Measurements from ENCODE around the gene NDUFA3.

NDUFA3 gene

GRCh38 chr19:54129617-54129996, 27.0 kb downstream of the NDUFA3 start:
- DNase-seq (ENCODE audit: low spot score), result no peak
- Histone ChIP-seq H2AK5ac (ENCODE audit: low read depth, low read length) (no peak overlapping the region), H2BK12ac (ENCODE audit: low read length) (peak overlapping the region; percentile 22), H3K14ac (ENCODE audit: low read length) (no peak overlapping the region), H3K9me3 (replicated peaks in 1 of 2; ENCODE audit: control insufficient read depth in 2 of 2, insufficient read depth in 1 of 2, low read depth in 1 of 2, low read length in 2 of 2) (peaks cover 3% of the 10 kb centered on the region in 2 donors), H3K27ac (replicated peaks; ENCODE audit: low read length) (no peak overlapping the region), H3K9ac (ENCODE audit: low read depth, low read length, poor library complexity) (no peak overlapping the region), H4K8ac (ENCODE audit: low read depth, low read length) (no peak overlapping the region), H3K4me3 (ENCODE audit: low read length in 2 of 2) (no peak overlapping the region), H3K36me3 (replicated peaks in 1 of 2; ENCODE audit: control insufficient read depth in 2 of 2, insufficient read depth in 2 of 2, low read length in 2 of 2) (peaks cover 37 to 67% of the 10 kb centered on the region in 2 donors), H3K4me2 (ENCODE audit: insufficient read depth, low read length, poor library complexity, severe bottlenecking) (no peak overlapping the region), H3K4me1 (ENCODE audit: control insufficient read depth in 2 of 2, insufficient read depth in 1 of 2, low read depth in 1 of 2, low read length in 2 of 2) (no peaks in the 10 kb centered on the region), H3K27me3 (ENCODE audit: control insufficient read depth in 3 of 3, insufficient read depth in 3 of 3, low read depth in 1 of 3, low read length in 3 of 3) (no peaks in the 10 kb centered on the region), H2BK120ac (ENCODE audit: low read depth, low read length) (no peak overlapping the region), H2AFZ (ENCODE audit: low read length) (no peak overlapping the region), H2BK15ac (ENCODE audit: low read length) (no peak overlapping the region), H3K18ac (ENCODE audit: low read length) (no peak overlapping the region), H4K91ac (ENCODE audit: low read depth, low read length, poor library complexity) (no peak overlapping the region), H3K23ac (ENCODE audit: low read depth, low read length, poor library complexity) (no peak overlapping the region), H2BK5ac (ENCODE audit: low read length) (no peak overlapping the region), H3K79me1 (ENCODE audit: low read depth, low read length) (no peaks in the 10 kb centered on the region), H3K4ac (ENCODE audit: low read length) (no peak overlapping the region)
- no CpG with 5 or more reads among the region's 20 CpGs for WGBS, 2 donors (ENCODE audit: extremely low coverage in 2 of 2, insufficient read length in 2 of 2, insufficient replicate concordance in 1 of 2)

DNA sequence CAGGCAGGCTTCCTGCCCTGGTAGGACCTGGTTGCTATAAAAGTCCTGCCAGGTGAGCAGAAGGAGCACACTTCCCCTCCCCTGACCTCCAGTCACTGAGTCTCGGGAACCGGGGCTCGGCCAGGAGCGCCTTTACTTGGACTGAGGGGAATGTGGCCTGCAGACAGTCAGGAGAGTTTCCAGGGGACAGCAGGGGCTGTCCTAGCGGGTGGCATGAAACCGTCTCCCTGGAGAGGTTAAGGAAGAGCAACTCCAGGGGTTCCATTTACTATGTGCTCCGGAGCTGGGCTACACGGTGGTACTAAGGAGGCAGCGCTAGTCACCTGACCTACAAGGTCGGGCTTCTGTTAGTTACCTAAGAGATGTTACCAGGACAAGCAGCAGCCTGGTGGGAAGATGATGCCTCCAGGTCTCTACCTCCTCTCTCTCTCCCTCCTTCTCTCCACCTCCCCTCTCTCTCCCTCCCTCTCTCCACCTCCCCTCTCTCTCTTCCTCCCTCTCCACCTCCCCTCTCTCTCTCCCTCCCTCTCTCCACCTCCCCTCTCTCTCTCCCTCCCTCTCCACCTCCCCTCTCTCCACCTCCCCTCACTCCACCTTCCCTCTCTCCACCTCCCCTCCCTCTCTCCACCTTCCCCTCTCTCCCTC, 30.8 kb downstream of the NDUFA3 start:
- peak; percentile 83 for DNase-seq (ENCODE audit: low spot score)
- peaks cover 5% of the 10 kb centered on the region for H3K79me1 ChIP-seq (ENCODE audit: low read depth, low read length)
- H3K27ac ChIP-seq (replicated peaks; ENCODE audit: low read length), result no peak overlapping the region
- H3K4me3 ChIP-seq (ENCODE audit: low read length in 2 of 2), result no peak overlapping the region
- H4K91ac ChIP-seq (ENCODE audit: low read depth, low read length, poor library complexity), result peak overlapping the region; percentile 1
- peaks cover 6 to 7% of the 10 kb centered on the region in 2 donors for H3K4me1 ChIP-seq (ENCODE audit: control insufficient read depth in 2 of 2, insufficient read depth in 1 of 2, low read depth in 1 of 2, low read length in 2 of 2)
- no peak overlapping the region for H2BK5ac ChIP-seq (ENCODE audit: low read length)
- H3K36me3 ChIP-seq (replicated peaks in 1 of 2; ENCODE audit: control insufficient read depth in 2 of 2, insufficient read depth in 2 of 2, low read length in 2 of 2), result peaks cover 21 to 35% of the 10 kb centered on the region in 2 donors
- H3K4ac ChIP-seq (ENCODE audit: low read length), result no peak overlapping the region
- peaks cover 3% of the 10 kb centered on the region in 2 donors for H3K9me3 ChIP-seq (replicated peaks in 1 of 2; ENCODE audit: control insufficient read depth in 2 of 2, insufficient read depth in 1 of 2, low read depth in 1 of 2, low read length in 2 of 2)
- no peak overlapping the region for H2AFZ ChIP-seq (ENCODE audit: low read length)
- no CpG with 5 or more reads among the region's 10 CpGs for WGBS, 2 donors (ENCODE audit: extremely low coverage in 2 of 2, insufficient read length in 2 of 2, insufficient replicate concordance in 1 of 2)
- peak overlapping the region; percentile 5 for H3K23ac ChIP-seq (ENCODE audit: low read depth, low read length, poor library complexity)
- peak overlapping the region; percentile 4 for H2BK12ac ChIP-seq (ENCODE audit: low read length)
- no peak overlapping the region for H2AK5ac ChIP-seq (ENCODE audit: low read depth, low read length)
- H3K9ac ChIP-seq (ENCODE audit: low read depth, low read length, poor library complexity), result peak overlapping the region; percentile 66
- peak overlapping the region; percentile 8 for H4K8ac ChIP-seq (ENCODE audit: low read depth, low read length)
- no peak overlapping the region for H2BK15ac ChIP-seq (ENCODE audit: low read length)
- no peaks in the 10 kb centered on the region for H3K27me3 ChIP-seq (ENCODE audit: control insufficient read depth in 3 of 3, insufficient read depth in 3 of 3, low read depth in 1 of 3, low read length in 3 of 3)
- H2BK120ac ChIP-seq (ENCODE audit: low read depth, low read length), result peak overlapping the region; percentile 1
- peak overlapping the region; percentile 3 for H3K14ac ChIP-seq (ENCODE audit: low read length)
- H3K4me2 ChIP-seq (ENCODE audit: insufficient read depth, low read length, poor library complexity, severe bottlenecking), result no peak overlapping the region
- H3K18ac ChIP-seq (ENCODE audit: low read length), result peak overlapping the region; percentile 13

- Histone ChIP-seq H2BK5ac (ENCODE audit: low read length) (no peak overlapping the region), H2BK120ac (ENCODE audit: low read depth, low read length) (no peak overlapping the region), H4K8ac (ENCODE audit: low read depth, low read length) (peak overlapping the region; percentile 8), H3K18ac (ENCODE audit: low read length) (no peak overlapping the region), H3K9me3 (replicated peaks in 1 of 2; ENCODE audit: control insufficient read depth in 2 of 2, insufficient read depth in 1 of 2, low read depth in 1 of 2, low read length in 2 of 2) (peaks cover 3% of the 10 kb centered on the region in 2 donors), H2AFZ (ENCODE audit: low read length) (no peak overlapping the region), H3K36me3 (replicated peaks in 1 of 2; ENCODE audit: control insufficient read depth in 2 of 2, insufficient read depth in 2 of 2, low read length in 2 of 2) (peaks cover 18 to 32% of the 10 kb centered on the region in 2 donors), H3K27ac (replicated peaks; ENCODE audit: low read length) (no peak overlapping the region), H3K23ac (ENCODE audit: low read depth, low read length, poor library complexity) (no peak overlapping the region), H4K91ac (ENCODE audit: low read depth, low read length, poor library complexity) (no peak overlapping the region), H3K4me2 (ENCODE audit: insufficient read depth, low read length, poor library complexity, severe bottlenecking) (no peak overlapping the region), H2BK15ac (ENCODE audit: low read length) (no peak overlapping the region), H2AK5ac (ENCODE audit: low read depth, low read length) (no peak overlapping the region), H3K4ac (ENCODE audit: low read length) (no peak overlapping the region), H3K27me3 (ENCODE audit: control insufficient read depth in 3 of 3, insufficient read depth in 3 of 3, low read depth in 1 of 3, low read length in 3 of 3) (no peaks in the 10 kb centered on the region), H3K14ac (ENCODE audit: low read length) (no peak overlapping the region), H3K4me1 (ENCODE audit: control insufficient read depth in 2 of 2, insufficient read depth in 1 of 2, low read depth in 1 of 2, low read length in 2 of 2) (peaks cover 11 to 13% of the 10 kb centered on the region in 2 donors), H3K79me1 (ENCODE audit: low read depth, low read length) (peaks cover 11% of the 10 kb centered on the region), H3K4me3 (ENCODE audit: low read length in 2 of 2) (no peak overlapping the region), H3K9ac (ENCODE audit: low read depth, low read length, poor library complexity) (peak overlapping the region; percentile 66), H2BK12ac (ENCODE audit: low read length) (no peak overlapping the region)
- WGBS, 2 donors (ENCODE audit: extremely low coverage in 2 of 2, insufficient read length in 2 of 2, insufficient replicate concordance in 1 of 2), result no CpG with 5 or more reads among the region's 2 CpGs
- no peak for DNase-seq (ENCODE audit: low spot score)
Observed at GRCh38 chr19:54133957-54134590, 31.4 kb downstream of the NDUFA3 start.

- Histone ChIP-seq H3K4ac (ENCODE audit: low read length) (no peak overlapping the region), H4K8ac (ENCODE audit: low read depth, low read length) (no peak overlapping the region), H3K36me3 (replicated peaks in 1 of 2; ENCODE audit: control insufficient read depth in 2 of 2, insufficient read depth in 2 of 2, low read length in 2 of 2) (peaks cover 18 to 38% of the 10 kb centered on the region in 2 donors), H3K23ac (ENCODE audit: low read depth, low read length, poor library complexity) (peak overlapping the region; percentile 68), H2BK12ac (ENCODE audit: low read length) (no peak overlapping the region), H2BK120ac (ENCODE audit: low read depth, low read length) (no peak overlapping the region), H3K27ac (replicated peaks; ENCODE audit: low read length) (peak overlapping the region; percentile 28), H3K4me3 (ENCODE audit: low read length in 2 of 2) (peak overlapping the region; percentile 52 to 81), H3K9me3 (replicated peaks in 1 of 2; ENCODE audit: control insufficient read depth in 2 of 2, insufficient read depth in 1 of 2, low read depth in 1 of 2, low read length in 2 of 2) (peaks cover 3% of the 10 kb centered on the region in 2 donors), H2AFZ (ENCODE audit: low read length) (peak overlapping the region; percentile 74), H4K91ac (ENCODE audit: low read depth, low read length, poor library complexity) (no peak overlapping the region), H3K27me3 (ENCODE audit: control insufficient read depth in 3 of 3, insufficient read depth in 3 of 3, low read depth in 1 of 3, low read length in 3 of 3) (no peaks in the 10 kb centered on the region), H3K14ac (ENCODE audit: low read length) (no peak overlapping the region), H3K4me1 (ENCODE audit: control insufficient read depth in 2 of 2, insufficient read depth in 1 of 2, low read depth in 1 of 2, low read length in 2 of 2) (peaks cover 16% of the 10 kb centered on the region in 2 donors), H3K18ac (ENCODE audit: low read length) (peak overlapping the region; percentile 49), H3K9ac (ENCODE audit: low read depth, low read length, poor library complexity) (peak overlapping the region; percentile 91), H2BK5ac (ENCODE audit: low read length) (no peak overlapping the region), H2AK5ac (ENCODE audit: low read depth, low read length) (no peak overlapping the region), H3K79me1 (ENCODE audit: low read depth, low read length) (peaks cover 25% of the 10 kb centered on the region), H2BK15ac (ENCODE audit: low read length) (no peak overlapping the region), H3K4me2 (ENCODE audit: insufficient read depth, low read length, poor library complexity, severe bottlenecking) (peak overlapping the region; percentile 81)
- no CpG with 5 or more reads among the region's 30 CpGs for WGBS, 2 donors (ENCODE audit: extremely low coverage in 2 of 2, insufficient read length in 2 of 2, insufficient replicate concordance in 1 of 2)
- no peak for DNase-seq (ENCODE audit: low spot score)
Observed at GRCh38 chr19:54136086-54136863, 33.6 kb downstream of the NDUFA3 start.
